OCI-LY7 (cell line): ENCODE results near the gene GGT6.

Experiments used
- CTCF ChIP-seq: fragments of 200-600 bp; sonication (generic); conservative IDR thresholded peaks from 2 replicates; pipeline ENCODE4 v1.5.1; 2014; ENCODE audit warnings: mild to moderate bottlenecking, antibody characterized with exemption, low read length, moderate library complexity, mixed read lengths
- EZH2phosphoT487 ChIP-seq: fragments of 200-600 bp; sonication (generic); IDR thresholded peaks from 2 replicates; pipeline ENCODE4 v1.6.1; 2018; ENCODE audit warnings: low read depth, borderline replicate concordance, mild to moderate bottlenecking, mixed run types, antibody characterized with exemption, low read length, moderate library complexity, mixed read lengths

DNA sequence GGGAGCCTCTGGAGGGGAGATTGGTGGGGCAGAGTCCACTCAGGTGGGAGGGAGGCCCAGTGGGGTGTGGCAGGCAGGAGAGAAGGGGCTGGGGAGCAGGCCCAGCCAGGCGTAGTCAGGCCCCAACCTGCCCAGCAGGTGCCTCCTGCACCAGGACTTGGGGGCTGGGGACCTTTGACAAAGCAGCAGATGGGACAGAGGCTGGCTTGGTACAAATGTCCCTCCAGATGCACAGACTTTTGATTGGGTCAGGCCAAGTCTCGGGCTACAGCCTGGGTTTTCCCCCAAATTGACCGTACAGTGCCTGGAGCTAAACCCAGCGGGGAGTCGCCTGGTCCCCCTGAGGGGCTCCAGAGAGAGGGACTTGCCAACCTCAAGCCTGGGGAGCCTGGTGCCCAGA lies 411 bp downstream of the GGT6 start:
- TF ChIP-seq CTCF (no peak), EZH2phosphoT487 (no peak)
